ENCODE data around the gene ZNF474. TPM values are rescaled to one million over a fixed set of nuclear protein-coding genes. Genes with fewer than 3 reads are reported as not detected.

The ZNF474 gene
- total RNA-seq, 2 experiments from 2014 or later: not detected

DNA sequence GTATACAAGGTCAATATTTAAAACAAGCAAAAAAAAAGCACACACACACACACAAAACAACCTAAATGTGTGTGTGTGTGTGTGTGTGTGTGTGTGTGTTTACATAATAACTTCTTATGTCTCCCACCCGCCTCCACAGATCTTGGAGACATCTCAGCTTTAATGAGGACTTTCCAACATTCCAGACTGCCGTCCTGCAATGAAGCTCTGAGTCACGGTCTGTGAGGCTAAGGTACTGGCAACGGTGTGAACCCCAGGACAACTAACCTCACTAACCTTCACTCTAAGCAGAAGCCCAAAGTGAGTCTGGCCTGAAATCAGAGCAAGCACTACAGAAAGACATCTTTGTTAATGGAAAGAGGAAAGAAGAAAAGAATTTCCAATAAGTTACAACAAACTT, 22.3 kb downstream of the ZNF474 start:
- Mint-ChIP-seq H3K27ac (no peak overlapping the region), H3K4me3 (no peak overlapping the region), H3K9me3 (no peaks in the 10 kb centered on the region), H3K36me3 (ENCODE audit: low read depth) (no peaks in the 10 kb centered on the region), H3K27me3 (no peaks in the 10 kb centered on the region), H3K4me1 (ENCODE audit: low read depth) (peaks cover 6% of the 10 kb centered on the region)
- ChIA-PET POLR2A (no interaction called here), CTCF (no interaction called here)
- no peak for DNase-seq
- intact Hi-C loops (cut with micrococcal nuclease): no loop called here
- no peak for ATAC-seq
- TF ChIP-seq, protein P1, sequence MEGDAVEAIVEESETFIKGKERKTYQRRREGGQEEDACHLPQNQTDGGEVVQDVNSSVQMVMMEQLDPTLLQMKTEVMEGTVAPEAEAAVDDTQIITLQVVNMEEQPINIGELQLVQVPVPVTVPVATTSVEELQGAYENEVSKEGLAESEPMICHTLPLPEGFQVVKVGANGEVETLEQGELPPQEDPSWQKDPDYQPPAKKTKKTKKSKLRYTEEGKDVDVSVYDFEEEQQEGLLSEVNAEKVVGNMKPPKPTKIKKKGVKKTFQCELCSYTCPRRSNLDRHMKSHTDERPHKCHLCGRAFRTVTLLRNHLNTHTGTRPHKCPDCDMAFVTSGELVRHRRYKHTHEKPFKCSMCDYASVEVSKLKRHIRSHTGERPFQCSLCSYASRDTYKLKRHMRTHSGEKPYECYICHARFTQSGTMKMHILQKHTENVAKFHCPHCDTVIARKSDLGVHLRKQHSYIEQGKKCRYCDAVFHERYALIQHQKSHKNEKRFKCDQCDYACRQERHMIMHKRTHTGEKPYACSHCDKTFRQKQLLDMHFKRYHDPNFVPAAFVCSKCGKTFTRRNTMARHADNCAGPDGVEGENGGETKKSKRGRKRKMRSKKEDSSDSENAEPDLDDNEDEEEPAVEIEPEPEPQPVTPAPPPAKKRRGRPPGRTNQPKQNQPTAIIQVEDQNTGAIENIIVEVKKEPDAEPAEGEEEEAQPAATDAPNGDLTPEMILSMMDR (IDR thresholded peaks at IDR 0.05): no peak

DNA sequence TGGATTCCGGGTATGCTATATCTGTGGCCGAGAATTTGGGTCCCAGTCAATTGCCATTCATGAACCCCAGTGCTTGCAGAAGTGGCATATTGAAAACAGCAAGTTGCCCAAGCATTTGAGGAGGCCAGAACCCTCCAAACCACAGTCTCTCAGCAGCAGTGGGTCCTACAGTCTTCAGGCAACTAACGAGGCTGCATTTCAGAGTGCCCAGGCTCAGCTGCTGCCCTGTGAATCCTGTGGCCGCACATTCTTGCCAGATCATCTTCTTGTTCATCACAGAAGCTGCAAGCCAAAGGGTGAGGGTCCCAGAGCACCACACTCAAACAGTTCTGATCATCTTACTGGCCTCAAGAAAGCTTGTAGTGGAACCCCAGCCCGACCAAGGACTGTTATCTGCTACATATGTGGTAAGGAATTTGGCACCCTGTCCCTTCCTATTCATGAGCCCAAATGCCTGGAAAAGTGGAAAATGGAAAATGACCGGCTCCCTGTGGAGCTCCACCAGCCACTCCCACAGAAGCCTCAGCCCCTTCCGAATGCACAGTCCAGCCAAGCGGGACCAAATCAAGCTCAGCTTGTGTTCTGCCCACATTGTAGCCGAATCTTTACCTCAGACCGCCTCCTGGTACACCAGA, 23.0 kb downstream of the ZNF474 start:
- no peaks in the 10 kb centered on the region for H3K36me3 Mint-ChIP-seq (ENCODE audit: low read depth)
- DNase-seq (no peak), ATAC-seq (no peak)
- intact Hi-C loops (cut with micrococcal nuclease): no loop called here
- ChIA-PET CTCF (no interaction called here), POLR2A (no interaction called here)
- H3K4me3 Mint-ChIP-seq: no peak overlapping the region
- H3K27ac Mint-ChIP-seq: no peak overlapping the region
- H3K4me1 Mint-ChIP-seq (ENCODE audit: low read depth): peaks cover 6% of the 10 kb centered on the region
- H3K27me3 Mint-ChIP-seq: no peaks in the 10 kb centered on the region
- no peaks in the 10 kb centered on the region for H3K9me3 Mint-ChIP-seq
- TF ChIP-seq, protein P1 (IDR thresholded peaks at IDR 0.05): no peak

DNA sequence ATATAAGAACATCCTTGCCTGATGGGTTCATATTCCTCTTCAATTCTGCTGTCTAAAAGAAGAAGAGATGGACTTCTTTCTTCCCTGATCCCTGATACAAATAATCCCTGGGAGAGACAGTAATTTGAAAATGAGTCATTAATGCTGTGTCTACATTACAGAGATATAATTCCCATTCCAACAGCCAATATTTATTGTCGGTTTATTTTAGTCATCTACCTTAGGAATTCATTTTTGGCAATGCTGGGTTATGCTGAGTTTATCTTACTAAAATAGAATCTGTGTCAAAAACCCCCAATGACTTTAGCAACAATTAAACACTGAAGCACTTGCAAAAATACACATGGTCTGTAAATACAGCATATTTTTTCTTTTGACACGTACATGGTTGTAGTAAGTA, 23.9 kb downstream of the ZNF474 start:
- Mint-ChIP-seq H3K36me3 (ENCODE audit: low read depth) (no peaks in the 10 kb centered on the region), H3K4me1 (ENCODE audit: low read depth) (peaks cover 6% of the 10 kb centered on the region), H3K9me3 (no peaks in the 10 kb centered on the region), H3K27me3 (no peaks in the 10 kb centered on the region), H3K4me3 (no peak overlapping the region), H3K27ac (no peak overlapping the region)
- intact Hi-C loops (cut with micrococcal nuclease): no loop called here
- ChIA-PET CTCF (no interaction called here), POLR2A (interaction anchor here (0.7 kb wide), 1 partner anchor 25 kb away, joined by 3 read pairs; no protein-coding TSS in a partner anchor)
- no peak for DNase-seq
- ATAC-seq: no peak
- TF ChIP-seq, protein P1 (IDR thresholded peaks at IDR 0.05): no peak

DNA sequence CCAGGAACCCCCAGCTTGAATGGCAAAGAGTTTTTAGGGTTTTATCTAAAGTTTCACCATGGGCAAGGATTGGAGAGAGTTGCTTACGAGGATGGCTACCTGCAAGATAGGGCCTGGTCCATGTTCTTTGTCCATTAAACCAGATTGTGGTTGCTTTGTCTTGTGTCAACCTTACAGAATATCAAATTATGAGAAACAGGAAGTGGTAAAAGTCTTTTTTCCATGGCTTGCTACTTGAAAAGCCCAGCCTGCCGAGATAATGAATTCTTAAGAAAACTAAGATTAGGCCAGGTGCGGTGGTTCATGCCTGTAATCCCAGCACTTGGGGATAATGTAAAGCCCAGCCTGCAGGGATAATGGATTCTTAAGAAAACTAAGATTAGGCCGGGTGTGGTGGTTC, 24.4 kb downstream of the ZNF474 start:
- intact Hi-C loops (cut with micrococcal nuclease): no loop called here
- Mint-ChIP-seq H3K4me3 (no peak overlapping the region), H3K9me3 (no peaks in the 10 kb centered on the region)

DNA sequence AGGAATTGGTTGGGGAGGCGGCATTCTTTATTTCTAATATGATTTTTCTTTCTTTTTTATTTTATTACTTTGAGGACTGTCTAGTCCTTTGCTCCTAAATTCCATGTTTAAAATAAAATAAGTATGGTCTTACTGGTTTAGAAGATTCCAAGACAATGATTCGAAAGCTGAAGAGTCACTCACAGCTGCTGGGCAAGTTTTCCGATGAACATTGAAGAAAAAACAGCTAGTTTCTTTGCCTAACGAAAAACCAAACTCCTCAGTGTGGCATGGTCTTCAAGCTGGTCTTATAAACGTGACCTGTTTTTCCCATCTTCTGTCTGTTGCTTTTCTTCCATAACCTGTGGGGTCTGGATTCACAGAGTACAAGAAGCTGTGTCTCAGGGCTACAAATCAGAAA, 25.1 kb downstream of the ZNF474 start:
- H3K4me1 Mint-ChIP-seq (ENCODE audit: low read depth): peaks cover 6% of the 10 kb centered on the region
- TF ChIP-seq, protein P1 (IDR thresholded peaks at IDR 0.05): no peak
- POLR2A ChIA-PET: no interaction called here
- H3K27me3 Mint-ChIP-seq: no peaks in the 10 kb centered on the region
- no peak overlapping the region for H3K4me3 Mint-ChIP-seq
- DNase-seq: no peak
- CTCF ChIA-PET: no interaction called here
- intact Hi-C loops (cut with micrococcal nuclease): no loop called here
- H3K36me3 Mint-ChIP-seq (ENCODE audit: low read depth): no peaks in the 10 kb centered on the region
- H3K9me3 Mint-ChIP-seq: no peaks in the 10 kb centered on the region
- ATAC-seq: no peak
- H3K27ac Mint-ChIP-seq: no peak overlapping the region

More for the DNA sequence above, 24.4 kb downstream of the ZNF474 start:
- Mint-ChIP-seq H3K36me3 (ENCODE audit: low read depth) (no peaks in the 10 kb centered on the region), H3K4me1 (ENCODE audit: low read depth) (peaks cover 6% of the 10 kb centered on the region), H3K27ac (no peak overlapping the region), H3K27me3 (no peaks in the 10 kb centered on the region)
- TF ChIP-seq, protein P1 (IDR thresholded peaks at IDR 0.05): no peak
- ATAC-seq (no peak), DNase-seq (no peak)
- POLR2A ChIA-PET: interaction anchor here (0.7 kb wide), 1 partner anchor 25 kb away, joined by 3 read pairs; no protein-coding TSS in a partner anchor
- CTCF ChIA-PET: no interaction called here
